ENCODE measurements around the gene TFF2.

Gene TFF2

GRCh38 chr21:42320791-42321190, 30.0 kb downstream of the TFF2 start:
- DNase-seq (ENCODE audit: low spot score) = no peak

DNA sequence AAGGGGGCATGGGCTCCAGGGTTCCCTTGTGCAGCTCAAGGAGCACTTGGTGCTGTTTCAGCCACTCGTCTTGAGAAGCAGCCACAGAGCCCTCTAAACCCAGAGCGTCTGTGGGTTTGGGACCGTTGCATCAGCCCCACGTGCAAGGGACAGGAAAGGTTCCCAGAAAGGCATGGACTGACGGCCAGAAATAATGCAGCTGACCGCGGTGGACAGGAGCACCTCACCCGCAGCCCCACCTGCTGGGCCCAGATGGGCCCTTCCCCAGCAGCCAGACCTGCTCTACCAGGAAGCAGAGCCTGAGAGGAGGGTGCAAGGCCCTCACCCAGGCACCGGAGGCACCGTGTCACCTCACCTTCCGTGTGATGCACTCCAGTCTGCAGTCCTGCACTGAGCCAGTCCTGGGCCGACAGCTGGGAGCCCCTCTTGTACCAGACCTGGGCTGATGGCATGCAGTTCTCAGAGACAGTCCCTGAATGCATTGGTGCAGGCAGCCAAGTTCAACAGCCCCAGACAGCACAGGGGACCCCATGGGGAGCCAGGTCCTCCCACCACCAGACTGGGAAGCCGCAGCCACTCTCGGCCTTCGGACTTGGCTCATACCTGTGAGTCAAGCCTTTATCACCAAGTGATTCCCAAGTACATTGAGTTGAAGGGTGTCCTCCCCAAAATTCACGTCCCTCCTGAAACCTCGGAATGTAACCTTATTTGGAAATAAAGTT, 30.8 kb downstream of the TFF2 start:
- no peak for DNase-seq (ENCODE audit: low spot score)

GRCh38 chr21:42319376-42319775, 31.4 kb downstream of the TFF2 start:
- no peak for DNase-seq (ENCODE audit: low spot score)

DNA sequence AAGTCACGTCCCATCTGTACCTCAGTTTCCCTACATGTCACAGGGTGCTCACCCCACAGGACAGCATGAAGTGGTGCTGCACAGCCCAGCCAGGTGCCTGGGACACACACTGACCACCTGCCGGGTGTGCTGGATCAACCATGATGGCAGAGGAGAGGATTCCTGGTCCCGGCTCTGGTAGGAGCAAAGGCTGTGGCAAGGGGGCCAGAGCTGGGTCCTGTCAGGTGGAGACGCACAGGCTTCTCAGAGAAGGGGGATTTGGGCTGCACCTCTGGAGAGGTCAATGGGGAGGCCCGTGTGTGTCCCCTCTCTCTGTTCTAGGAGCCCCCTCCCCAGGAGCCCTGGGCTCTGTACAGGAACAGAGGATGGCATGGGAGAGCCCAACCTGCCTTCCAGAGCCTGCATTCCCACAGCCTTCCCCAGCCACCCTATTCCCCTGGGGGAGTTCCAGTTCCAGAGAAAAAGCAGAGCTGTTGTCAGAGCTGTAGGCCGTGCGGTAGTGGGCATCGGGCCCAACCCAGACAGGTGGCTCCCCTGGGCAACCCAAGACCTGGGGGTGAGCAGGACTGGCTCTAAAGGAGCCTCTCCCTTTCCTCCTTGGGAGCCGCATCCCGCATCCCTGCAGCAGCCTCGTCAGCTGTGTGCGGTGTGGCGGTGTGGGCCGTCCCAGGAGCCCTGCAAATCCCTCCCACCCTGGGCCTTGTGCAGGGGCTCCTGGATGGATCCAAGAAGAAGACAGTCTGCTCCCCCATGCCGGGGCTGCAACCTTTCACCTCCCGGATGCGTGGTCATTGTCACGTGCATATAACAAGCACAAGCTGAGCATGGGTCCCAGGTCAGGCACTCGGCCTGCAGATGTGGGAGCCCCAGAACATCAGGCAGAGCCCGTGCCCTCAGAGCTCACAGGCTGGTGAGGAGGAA, 32.7 kb downstream of the TFF2 start:
- no peak for DNase-seq (ENCODE audit: low spot score)

DNA sequence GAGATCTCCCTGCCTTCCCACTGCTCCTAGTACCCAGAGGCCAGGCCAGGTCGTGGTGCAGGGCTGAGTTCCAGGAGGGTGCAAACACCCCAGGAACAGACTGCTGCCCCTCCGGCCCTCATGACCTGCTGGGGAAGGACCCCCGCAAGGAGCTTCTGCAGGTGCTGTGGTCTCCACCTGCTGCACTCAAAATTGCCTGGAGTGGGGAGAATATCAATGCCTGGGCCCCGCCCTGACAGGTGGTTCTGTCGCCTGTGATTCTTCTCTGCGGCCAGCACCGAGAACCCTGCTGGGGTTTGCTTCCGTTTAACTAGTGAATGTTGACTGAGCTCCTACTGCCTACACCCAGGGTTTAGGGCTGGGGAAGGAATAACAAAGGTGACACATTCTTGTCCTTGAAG, 33.5 kb downstream of the TFF2 start:
- DNase-seq (ENCODE audit: low spot score) = no peak

DNA sequence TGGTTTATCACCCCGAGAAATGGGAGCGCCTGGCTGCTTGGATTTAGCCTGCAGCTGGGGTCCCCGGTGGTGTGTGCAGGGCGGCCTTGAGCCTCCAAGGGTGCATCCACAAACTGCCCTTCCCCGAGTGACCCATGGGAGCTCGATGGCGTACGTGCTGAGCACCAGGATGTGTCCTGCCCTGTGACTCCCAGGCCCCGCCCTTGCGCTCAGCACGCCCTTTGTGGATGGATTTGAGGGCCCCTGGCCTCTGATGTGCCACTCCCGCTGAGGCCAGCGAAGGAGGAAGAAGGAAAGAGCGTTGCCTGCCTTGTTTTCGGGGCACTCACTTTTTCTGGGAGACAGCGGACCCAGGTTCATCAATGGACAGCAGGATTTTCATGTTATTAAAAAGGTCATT, 33.9 kb downstream of the TFF2 start:
- DNase-seq (ENCODE audit: low spot score) = no peak

DNA sequence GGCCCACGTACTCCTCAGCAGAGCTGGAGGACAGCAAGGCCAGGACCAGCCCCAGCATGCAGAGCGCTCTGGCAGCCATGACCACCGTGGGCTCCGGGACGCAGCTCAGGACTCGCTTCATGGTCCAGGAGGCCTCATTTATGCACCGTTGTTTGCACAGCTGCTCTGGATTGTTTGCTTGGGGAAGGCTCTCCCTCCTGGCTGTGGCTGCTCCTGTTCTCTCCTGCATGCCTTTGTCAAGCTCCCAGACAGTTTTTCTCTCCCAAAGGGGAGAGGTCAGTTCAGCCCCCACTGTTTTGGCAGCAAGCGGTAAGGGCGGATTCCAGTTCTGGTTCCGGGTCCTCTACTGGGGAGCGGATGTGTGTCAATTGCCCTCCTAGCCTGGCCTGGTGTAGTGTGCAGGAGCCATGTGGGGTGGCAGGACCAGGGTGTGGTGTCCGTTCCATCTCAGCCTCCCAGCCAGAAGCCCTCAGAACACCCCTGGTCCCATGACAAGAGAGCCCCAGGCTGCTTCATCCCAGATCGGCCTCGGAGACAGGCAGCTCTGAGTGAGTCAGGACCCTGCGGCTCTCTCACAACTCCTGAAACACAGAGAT, 35.4 kb downstream of the TFF2 start, which contains the start of gene TFF3:
Gene TFF3 (minus strand): TSS at position 114 of the 596 bp plus-strand sequence. CDS start 35 bp downstream, at position 79.
- DNase-seq (ENCODE audit: low spot score) = no peak

DNA sequence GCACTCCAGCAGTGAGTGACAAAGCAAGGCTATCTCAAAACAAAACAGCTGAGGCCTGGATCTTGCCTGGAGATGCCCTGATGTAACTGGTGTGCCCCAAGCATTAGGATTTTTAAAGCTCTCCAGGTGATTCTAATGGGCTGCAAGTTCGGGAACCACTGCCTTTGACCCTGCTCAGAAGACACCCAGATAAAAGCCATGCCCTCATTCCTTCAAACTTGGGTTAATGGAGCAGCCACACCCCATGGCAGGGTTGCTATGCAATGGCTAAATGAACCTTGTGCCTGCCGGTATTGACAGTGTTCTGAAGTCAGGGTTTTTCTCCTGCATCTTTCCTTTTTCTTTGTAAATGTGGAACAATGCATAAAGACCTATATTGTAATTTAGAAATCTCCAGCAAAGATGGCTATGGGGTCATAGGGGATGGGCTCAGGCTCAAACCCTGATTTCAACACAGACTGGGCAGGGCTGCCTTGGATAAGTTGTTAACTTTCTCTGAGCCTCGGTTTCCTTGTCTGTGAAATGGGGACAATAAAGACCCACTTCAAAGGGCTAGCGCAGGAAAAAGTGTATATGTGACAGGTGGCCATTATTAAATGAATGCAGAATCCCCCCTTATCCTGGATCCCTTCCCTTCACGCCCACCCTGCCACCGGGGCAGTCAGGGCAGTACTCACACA, 36.0 kb downstream of the TFF2 start:
- DNase-seq (ENCODE audit: low spot score) = no peak

GRCh38 chr21:42313501-42313969, 37.3 kb downstream of the TFF2 start:
- DNase-seq (ENCODE audit: low spot score) = no peak

DNA sequence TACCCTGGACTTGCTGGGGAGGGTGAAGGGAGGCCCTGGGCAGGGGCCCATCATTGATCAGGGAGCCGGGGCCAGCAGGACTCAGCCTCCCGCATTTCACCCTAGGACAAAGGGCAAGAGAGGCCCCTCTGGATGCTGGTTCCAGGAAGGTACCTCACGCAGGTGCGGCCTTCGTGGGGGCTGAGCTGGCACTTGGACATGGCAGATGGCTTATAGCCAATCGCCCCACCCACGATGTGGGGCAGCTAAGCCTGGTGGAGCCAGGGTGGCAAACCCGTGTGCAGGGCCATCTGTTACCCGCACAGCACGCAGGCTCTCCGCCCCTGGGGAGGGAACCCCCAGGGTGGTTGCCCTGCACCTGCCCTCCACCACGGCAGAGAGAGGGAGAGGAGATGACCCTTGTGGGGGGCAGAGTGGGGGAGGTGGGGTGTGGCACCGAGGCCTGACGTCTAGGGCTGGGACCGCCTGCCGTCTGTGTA, 38.1 kb downstream of the TFF2 start:
- no peak for DNase-seq (ENCODE audit: low spot score)

DNA sequence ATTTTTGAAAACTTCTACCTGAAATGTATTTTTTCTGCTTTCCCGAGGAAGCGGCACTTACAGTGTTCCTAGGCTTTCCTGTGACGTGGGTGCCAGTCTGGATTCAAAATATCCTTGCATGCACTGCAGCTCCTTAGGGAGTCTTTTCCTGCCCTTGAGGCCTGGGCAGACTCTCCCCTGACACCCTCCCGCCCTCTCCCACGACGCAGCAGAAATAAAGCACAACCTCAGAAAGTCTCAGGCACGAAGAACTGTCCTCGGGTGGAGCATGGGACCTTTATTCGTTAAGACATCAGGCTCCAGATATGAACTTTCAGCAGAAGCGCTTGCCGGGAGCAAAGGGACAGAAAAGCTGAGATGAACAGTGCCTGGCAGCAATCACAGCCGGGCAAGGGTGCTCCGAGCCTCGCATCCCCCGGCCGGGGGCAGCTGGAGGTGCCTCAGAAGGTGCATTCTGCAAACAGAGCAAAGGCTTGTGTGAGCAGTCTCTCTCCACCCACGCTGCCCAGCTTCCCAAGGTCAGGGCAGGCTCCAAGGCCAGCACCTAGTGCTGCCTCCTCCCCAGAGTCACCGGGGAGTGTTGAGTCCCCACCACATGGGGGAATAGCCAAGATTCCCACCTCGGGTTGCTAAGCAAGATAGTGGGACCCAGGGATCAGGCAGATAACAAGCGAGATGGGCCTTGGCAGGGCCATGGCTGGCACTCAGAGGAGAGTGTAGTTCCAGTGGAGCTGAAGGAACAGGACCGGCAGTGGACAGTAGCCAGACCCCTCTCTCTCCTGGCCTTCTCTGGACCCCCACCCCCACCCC, 38.8 kb downstream of the TFF2 start:
- DNase-seq (ENCODE audit: low spot score) = no peak

- DNase-seq (ENCODE audit: low spot score) = no peak
Measured at GRCh38 chr21:42311160-42311559, 39.6 kb downstream of the TFF2 start.

DNA sequence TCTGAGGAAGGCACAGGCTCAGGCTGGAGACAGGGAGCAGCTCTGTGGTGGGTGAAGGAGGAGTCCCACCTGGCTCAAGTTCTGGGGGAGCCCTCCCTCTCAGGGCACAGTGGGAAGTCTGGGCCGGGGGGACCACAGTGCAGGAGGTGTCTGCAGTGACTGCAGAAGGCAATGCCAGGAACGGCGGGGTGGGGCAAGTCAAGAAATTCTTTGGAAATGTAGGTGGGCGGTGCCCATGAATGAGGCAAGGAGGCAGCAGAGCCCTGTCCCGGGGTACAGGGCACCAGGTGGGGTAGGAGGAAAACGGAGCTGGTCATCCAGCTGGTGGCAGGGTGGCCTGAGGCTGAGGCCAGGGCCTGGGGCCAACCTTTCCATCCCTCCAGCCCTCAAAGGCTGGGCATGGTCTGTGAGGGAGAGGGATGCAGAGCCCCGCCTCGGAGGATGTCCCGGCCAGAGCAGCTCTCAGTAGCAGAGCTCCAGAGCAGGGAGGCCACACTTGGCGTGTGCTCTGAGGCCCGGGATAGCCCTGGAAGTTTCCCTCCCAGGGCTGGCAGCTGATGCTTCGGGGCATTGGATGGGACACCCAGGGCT, 40.3 kb downstream of the TFF2 start:
- DNase-seq (ENCODE audit: low spot score) = no peak

GRCh38 chr21:42309753-42310213, 41.0 kb downstream of the TFF2 start:
- no peak for DNase-seq (ENCODE audit: low spot score)

- no peak for DNase-seq (ENCODE audit: low spot score)
Measured at GRCh38 chr21:42308914-42309752, 41.7 kb downstream of the TFF2 start.

DNA sequence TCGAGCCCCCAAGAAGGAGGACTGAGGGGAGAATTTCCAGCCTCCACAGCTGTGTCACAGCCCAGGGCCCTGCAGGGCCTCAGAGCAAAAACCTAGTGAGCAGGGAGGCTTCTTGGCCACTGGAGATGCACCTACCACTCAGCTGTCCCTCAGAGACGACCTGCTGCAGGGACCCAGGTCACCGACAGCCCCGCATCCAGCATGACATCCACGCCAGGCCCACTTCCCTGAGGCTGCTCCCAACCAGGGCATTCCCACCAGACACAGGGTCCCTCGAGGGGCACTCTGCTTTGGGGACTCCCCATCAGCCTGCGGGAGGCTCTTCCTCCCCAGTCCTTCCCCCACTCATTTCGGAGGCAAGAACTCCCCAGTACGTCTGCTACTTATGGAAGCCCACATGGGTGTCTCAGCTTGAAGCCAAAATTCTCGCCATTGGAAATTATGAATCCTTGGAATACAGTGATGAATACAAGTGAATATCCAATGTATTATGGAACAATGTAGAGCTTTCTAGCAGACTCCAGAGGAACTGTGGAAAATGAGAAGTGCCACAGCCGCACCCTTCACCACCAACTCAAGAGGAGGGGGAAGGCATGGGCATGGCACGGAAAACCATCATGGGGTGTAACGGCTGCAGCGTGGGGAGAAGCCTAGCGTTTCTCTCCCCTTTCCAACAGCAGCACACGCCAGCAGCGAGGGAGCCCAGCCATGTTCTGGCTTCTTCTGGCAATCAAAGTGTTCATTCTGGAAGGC, 42.5 kb downstream of the TFF2 start:
- DNase-seq (ENCODE audit: low spot score) = no peak

DNA sequence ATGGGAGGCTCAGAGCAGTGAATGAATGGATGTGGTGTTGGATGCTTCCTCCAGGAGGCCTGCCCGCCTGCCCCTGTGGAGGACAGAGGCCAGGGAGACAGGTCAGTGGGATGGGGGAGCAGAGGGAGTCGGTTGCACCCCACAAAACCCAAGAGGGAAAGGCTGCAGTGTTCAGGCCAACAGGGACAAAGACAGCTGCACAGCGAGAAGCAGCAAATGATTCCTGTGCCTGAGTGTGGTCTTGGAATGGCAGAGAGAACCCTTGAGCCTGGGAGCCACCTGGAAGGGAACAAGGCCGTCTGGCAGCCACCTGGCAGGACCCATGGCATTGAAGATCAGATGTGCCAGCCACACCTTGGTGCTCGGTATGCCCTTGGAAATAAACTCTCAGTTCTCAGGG, 43.7 kb downstream of the TFF2 start:
- no peak for DNase-seq (ENCODE audit: low spot score)

- DNase-seq (ENCODE audit: low spot score) = no peak
Measured at GRCh38 chr21:42306366-42307035, 44.3 kb downstream of the TFF2 start.
